Activated naive CD4-positive, alpha-beta T cell treated with Interleukin-2 at 50 U/mL for 16 hours (primary cell): ENCODE measurements around the gene HCK.

Source experiments
- DNase-seq: peaks from one replicate; pipeline ENCODE4 v3.0.0-alpha.2; 2020

Gene HCK

GRCh38 chr20:32134026-32134425, 82.0 kb downstream of the HCK start:
- no peak for DNase-seq

- DNase-seq = no peak
These were observed 84.0 kb downstream of the HCK start for GRCh38 chr20:32135983-32136515.

- no peak for DNase-seq
These were observed 86.9 kb downstream of the HCK start for GRCh38 chr20:32138921-32139320.

- DNase-seq = no peak
These were observed 87.9 kb downstream of the HCK start for GRCh38 chr20:32139947-32140346.

- DNase-seq = no peak
These were observed 88.6 kb downstream of the HCK start for GRCh38 chr20:32140603-32141002.

- DNase-seq = no peak
These were observed 89.5 kb downstream of the HCK start for GRCh38 chr20:32141465-32141980.

- no peak for DNase-seq
These were observed 90.0 kb downstream of the HCK start for GRCh38 chr20:32142088-32142487.

- DNase-seq = no peak
These were observed 90.9 kb downstream of the HCK start for GRCh38 chr20:32142991-32143390.

GRCh38 chr20:32144898-32145662, 93.0 kb downstream of the HCK start:
- DNase-seq = no peak

DNA sequence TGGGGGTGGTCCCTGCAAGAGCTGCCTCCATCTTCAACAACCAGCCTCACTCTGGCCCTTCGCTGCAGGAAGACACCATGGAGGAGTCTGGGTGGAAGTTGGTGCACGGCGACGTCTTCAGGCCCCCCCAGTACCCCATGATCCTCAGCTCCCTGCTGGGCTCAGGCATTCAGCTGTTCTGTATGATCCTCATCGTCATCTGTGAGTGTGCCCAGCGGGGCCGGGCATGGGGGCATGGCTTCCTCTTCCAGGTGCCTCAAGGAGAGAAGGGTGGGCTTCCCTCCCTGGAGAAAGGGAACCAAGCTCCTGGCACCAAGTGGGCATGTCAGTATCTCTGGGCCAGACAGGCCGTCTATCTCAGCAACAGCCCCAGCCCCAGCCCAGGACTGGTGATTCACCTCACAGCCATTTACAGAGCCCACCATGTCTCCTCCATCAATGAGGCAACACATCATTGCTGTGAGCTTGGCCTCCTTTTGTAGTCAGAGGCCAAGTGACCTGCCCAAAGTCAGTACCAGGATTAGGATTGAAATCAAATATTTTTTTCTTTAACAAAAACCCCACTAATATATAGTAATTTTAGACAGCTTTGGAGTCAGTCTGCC, 97.6 kb downstream of the HCK start:
- no peak for DNase-seq

GRCh38 chr20:32150291-32150848, 98.3 kb downstream of the HCK start:
- no peak for DNase-seq
